ENCODE results near the gene MCM10.

GRCh38 chr10:13140627-13141190, 20.6 kb upstream of the MCM10 start:
- TF ChIP-seq CTCF (conservative IDR thresholded peaks at IDR 0.05 in 1 of 2, IDR thresholded peaks at IDR 0.05 in 1 of 2; ENCODE audit: extremely low read depth in 1 of 2, insufficient read depth in 1 of 2, low read depth in 1 of 2, low read length in 2 of 2) (no peak), EZH2 (IDR thresholded peaks at IDR 0.05; ENCODE audit: borderline replicate concordance, low read length) (no peak)
